ENCODE data around the gene CSGALNACT2.

Gene CSGALNACT2

GRCh38 chr10:43112608-43112961 lies 25.7 kb upstream of the CSGALNACT2 start:
- no peak for DNase-seq

GRCh38 chr10:43113201-43114087 lies 24.8 kb upstream of the CSGALNACT2 start:
- no peak for DNase-seq

GRCh38 chr10:43114088-43114742 lies 24.0 kb upstream of the CSGALNACT2 start:
- DNase-seq: no peak

GRCh38 chr10:43114743-43115611 lies 23.3 kb upstream of the CSGALNACT2 start:
- no peak for DNase-seq

GRCh38 chr10:43115881-43116595 lies 22.2 kb upstream of the CSGALNACT2 start:
- no peak for DNase-seq

- no peak for DNase-seq
Observed at GRCh38 chr10:43116596-43116995, 21.6 kb upstream of the CSGALNACT2 start.

GRCh38 chr10:43117031-43117776 lies 21.0 kb upstream of the CSGALNACT2 start:
- DNase-seq: no peak

- DNase-seq: no peak
Observed at GRCh38 chr10:43117777-43118583, 20.3 kb upstream of the CSGALNACT2 start.

GRCh38 chr10:43118631-43119415 lies 19.4 kb upstream of the CSGALNACT2 start:
- DNase-seq: no peak

GRCh38 chr10:43119416-43120115 lies 18.7 kb upstream of the CSGALNACT2 start:
- no peak for DNase-seq

- no peak for DNase-seq
Observed at GRCh38 chr10:43120116-43120928, 17.9 kb upstream of the CSGALNACT2 start.

- peak; percentile 63 for DNase-seq
Observed at GRCh38 chr10:43120929-43121314, 17.3 kb upstream of the CSGALNACT2 start.

- no peak for DNase-seq
Observed at GRCh38 chr10:43121444-43121843, 16.8 kb upstream of the CSGALNACT2 start.

GRCh38 chr10:43122096-43122495 lies 16.1 kb upstream of the CSGALNACT2 start:
- DNase-seq: no peak

- DNase-seq: no peak
Observed at GRCh38 chr10:43122826-43123225, 15.4 kb upstream of the CSGALNACT2 start.

GRCh38 chr10:43123361-43124093 lies 14.7 kb upstream of the CSGALNACT2 start:
- DNase-seq: no peak

GRCh38 chr10:43124094-43124521 lies 14.1 kb upstream of the CSGALNACT2 start:
- DNase-seq: no peak
